ENCODE results near the gene MSH6. TPM values are rescaled to one million over a fixed set of nuclear protein-coding genes. Genes with fewer than 3 reads are reported as not detected.

MSH6 gene
- total RNA-seq, 4 donors from 2014 or later, result 9.4 to 26.6 (median 16.3) TPM

DNA sequence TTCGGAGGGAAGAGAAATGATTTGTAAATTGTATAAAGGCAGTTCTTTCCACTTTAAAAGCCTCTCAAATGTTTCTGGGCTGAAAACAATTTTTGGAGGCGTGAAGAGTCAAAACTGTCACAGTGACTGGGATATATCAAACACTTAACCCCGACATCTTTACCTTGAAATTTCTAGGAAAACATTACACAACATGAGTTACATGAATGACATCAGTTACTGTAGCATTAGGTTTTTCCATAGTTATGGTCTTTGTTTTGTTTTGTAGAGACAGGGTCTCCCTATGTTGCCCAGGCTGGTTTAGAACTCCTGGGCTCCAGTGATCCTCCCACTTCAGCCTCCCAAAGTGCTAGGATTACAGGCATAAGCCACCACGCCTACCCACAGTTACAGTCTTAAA is 25.7 kb downstream of the MSH6 start:
- no peak for TF ChIP-seq POLR2A (IDR thresholded peaks at IDR 0.05)
- TF ChIP-seq, protein P1, sequence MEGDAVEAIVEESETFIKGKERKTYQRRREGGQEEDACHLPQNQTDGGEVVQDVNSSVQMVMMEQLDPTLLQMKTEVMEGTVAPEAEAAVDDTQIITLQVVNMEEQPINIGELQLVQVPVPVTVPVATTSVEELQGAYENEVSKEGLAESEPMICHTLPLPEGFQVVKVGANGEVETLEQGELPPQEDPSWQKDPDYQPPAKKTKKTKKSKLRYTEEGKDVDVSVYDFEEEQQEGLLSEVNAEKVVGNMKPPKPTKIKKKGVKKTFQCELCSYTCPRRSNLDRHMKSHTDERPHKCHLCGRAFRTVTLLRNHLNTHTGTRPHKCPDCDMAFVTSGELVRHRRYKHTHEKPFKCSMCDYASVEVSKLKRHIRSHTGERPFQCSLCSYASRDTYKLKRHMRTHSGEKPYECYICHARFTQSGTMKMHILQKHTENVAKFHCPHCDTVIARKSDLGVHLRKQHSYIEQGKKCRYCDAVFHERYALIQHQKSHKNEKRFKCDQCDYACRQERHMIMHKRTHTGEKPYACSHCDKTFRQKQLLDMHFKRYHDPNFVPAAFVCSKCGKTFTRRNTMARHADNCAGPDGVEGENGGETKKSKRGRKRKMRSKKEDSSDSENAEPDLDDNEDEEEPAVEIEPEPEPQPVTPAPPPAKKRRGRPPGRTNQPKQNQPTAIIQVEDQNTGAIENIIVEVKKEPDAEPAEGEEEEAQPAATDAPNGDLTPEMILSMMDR (IDR thresholded peaks at IDR 0.05 in 4 of 5, conservative IDR thresholded peaks at IDR 0.05 in 1 of 5), result no peak
- Histone ChIP-seq H3K4me1 (no peaks in the 10 kb centered on the region), H3K4me3 (no peak overlapping the region), H3K27me3 (no peaks in the 10 kb centered on the region), H3K9me3 (peaks cover 0 to 3% (median 0%) of the 10 kb centered on the region in 3 donors), H3K36me3 (peaks cover 0 to 80% of the 10 kb centered on the region in 2 donors), H3K27ac (no peak overlapping the region)
- intact Hi-C loops (cut with DNase I; ENCODE audit: low total_unique reads), result no loop called here
- ATAC-seq (no peak), DNase-seq (no peak)
- in situ Hi-C loops (cut with MboI; ENCODE audit: low sequenced_read_pairs in 4 of 4), result no loop called here

DNA sequence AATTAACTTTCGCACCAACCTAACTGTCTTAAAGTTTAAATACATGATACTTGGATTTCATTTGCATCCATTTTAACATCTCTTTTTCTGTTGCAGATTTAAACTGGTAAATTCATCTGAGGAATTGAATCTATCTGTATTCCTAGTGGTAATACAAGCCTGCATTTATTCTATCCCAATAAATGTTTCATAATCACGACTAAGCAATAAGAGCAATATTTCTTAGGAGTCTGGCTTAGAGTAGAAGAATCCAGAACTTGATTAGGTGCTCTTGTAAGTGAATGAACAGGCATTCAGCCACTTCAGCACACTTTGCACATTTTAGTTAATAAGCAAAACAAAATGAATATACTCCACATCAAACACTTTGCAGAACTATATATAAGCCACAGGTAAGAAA is 27.0 kb downstream of the MSH6 start:
- no peak overlapping the region for H3K4me3 ChIP-seq
- ATAC-seq (no peak), DNase-seq (no peak)
- TF ChIP-seq, protein P1 (IDR thresholded peaks at IDR 0.05 in 4 of 5, conservative IDR thresholded peaks at IDR 0.05 in 1 of 5), result no peak
- no peak for TF ChIP-seq POLR2A (IDR thresholded peaks at IDR 0.05)
- no peaks in the 10 kb centered on the region for H3K4me1 ChIP-seq
- H3K9me3 ChIP-seq, result no peaks in the 10 kb centered on the region
- H3K27me3 ChIP-seq, result no peaks in the 10 kb centered on the region
- in situ Hi-C loops (cut with MboI; ENCODE audit: low sequenced_read_pairs in 4 of 4), result no loop called here
- intact Hi-C loops (cut with DNase I; ENCODE audit: low total_unique reads), result no loop called here
- no peak overlapping the region for H3K27ac ChIP-seq
- peaks cover 0 to 77% of the 10 kb centered on the region in 2 donors for H3K36me3 ChIP-seq

DNA sequence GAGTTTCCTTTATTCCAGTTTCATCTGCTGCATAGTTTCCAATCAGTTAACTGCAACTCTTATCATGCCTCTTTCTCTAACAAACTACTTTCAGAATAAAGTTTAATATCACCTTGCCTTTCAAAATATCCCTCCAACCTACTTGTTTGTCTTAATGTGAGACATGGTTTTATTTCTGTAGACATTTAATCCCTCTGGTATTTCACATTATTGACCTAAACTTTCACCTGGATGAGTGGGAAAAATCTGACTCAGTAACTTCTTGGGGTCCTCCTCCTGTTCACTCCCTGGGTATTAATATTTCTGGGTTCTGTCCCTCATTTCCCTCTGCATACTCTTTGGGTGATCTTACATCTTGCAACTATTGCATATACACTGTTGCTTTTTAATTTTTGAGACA is 27.9 kb downstream of the MSH6 start:
- Histone ChIP-seq H3K27me3 (no peaks in the 10 kb centered on the region), H3K9me3 (no peaks in the 10 kb centered on the region), H3K36me3 (peaks cover 0 to 76% of the 10 kb centered on the region in 2 donors), H3K4me3 (no peak overlapping the region), H3K4me1 (no peaks in the 10 kb centered on the region), H3K27ac (no peak overlapping the region)
- no peak for ATAC-seq
- DNase-seq, result no peak
- intact Hi-C loops (cut with DNase I; ENCODE audit: low total_unique reads), result no loop called here
- TF ChIP-seq, protein P1 (IDR thresholded peaks at IDR 0.05 in 4 of 5, conservative IDR thresholded peaks at IDR 0.05 in 1 of 5), result no peak
- TF ChIP-seq POLR2A (IDR thresholded peaks at IDR 0.05), result no peak
- in situ Hi-C loops (cut with MboI; ENCODE audit: low sequenced_read_pairs in 4 of 4), result no loop called here

DNA sequence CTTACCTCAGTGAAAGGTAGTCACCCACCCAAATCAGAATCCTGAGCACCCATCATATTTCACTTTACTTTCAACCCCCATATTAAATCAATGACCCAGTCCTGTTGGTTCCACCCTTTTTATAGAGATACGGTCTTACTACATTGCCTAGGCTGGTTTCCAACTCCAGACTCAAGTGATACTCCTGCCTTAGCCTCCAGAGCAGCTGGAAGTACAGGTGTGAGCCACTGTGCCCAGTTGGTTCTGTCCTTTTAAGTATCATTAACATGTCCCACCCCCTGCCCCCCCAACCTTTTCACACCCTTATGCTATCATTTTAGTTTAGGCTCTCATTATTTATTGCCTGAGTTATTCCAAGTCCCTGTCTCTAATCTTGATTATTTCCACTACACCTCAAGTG is 28.7 kb downstream of the MSH6 start:
- intact Hi-C loops (cut with DNase I; ENCODE audit: low total_unique reads), result no loop called here
- DNase-seq (no peak), ATAC-seq (no peak)
- Histone ChIP-seq H3K27ac (no peak overlapping the region), H3K4me3 (no peak overlapping the region), H3K9me3 (no peaks in the 10 kb centered on the region), H3K36me3 (peaks cover 0 to 73% of the 10 kb centered on the region in 2 donors), H3K27me3 (no peaks in the 10 kb centered on the region), H3K4me1 (no peaks in the 10 kb centered on the region)
- TF ChIP-seq, protein P1 (IDR thresholded peaks at IDR 0.05 in 4 of 5, conservative IDR thresholded peaks at IDR 0.05 in 1 of 5), result no peak
- no peak for TF ChIP-seq POLR2A (IDR thresholded peaks at IDR 0.05)
- in situ Hi-C loops (cut with MboI; ENCODE audit: low sequenced_read_pairs in 4 of 4), result no loop called here

DNA sequence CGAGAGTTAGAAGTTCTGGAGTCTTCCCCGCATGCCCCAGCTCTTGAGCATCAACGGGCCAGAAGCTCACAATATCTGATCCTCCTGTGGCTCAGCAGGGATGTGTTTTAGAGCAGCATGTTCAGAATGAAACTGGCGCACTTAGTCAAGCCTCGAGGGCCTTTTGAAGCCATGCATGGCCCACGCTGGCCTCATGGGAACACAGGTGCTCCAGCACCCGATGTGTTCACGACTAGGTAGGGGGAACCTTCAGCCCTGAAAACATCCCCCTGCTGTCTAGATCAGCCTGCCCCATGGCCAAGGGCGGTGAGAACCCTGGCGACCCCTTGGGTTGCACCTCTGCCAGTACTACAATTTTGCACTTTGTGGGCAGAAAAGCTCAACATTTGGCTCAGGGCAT is 32.8 kb downstream of the MSH6 start:
- no peak for TF ChIP-seq POLR2A (IDR thresholded peaks at IDR 0.05)
- TF ChIP-seq, protein P1 (IDR thresholded peaks at IDR 0.05 in 4 of 5, conservative IDR thresholded peaks at IDR 0.05 in 1 of 5), result no peak
- DNase-seq (no peak), ATAC-seq (no peak)
- Histone ChIP-seq H3K4me3 (no peak overlapping the region), H3K36me3 (peaks cover 0 to 75% of the 10 kb centered on the region in 2 donors), H3K4me1 (peaks cover 0 to 10% of the 10 kb centered on the region in 2 donors), H3K27ac (no peak overlapping the region), H3K9me3 (no peaks in the 10 kb centered on the region), H3K27me3 (no peaks in the 10 kb centered on the region)
- in situ Hi-C loops (cut with MboI; ENCODE audit: low sequenced_read_pairs in 4 of 4), result no loop called here
- intact Hi-C loops (cut with DNase I; ENCODE audit: low total_unique reads), result no loop called here

Data from gastrocnemius medialis (tissue), 4 donors.